ENCODE measurements around the gene ROCK2. TPM values are rescaled to one million over a fixed set of nuclear protein-coding genes. Genes with fewer than 3 reads are reported as not detected.
A peak's percentile ranks its signal among the peaks of the same experiment; 100 is the strongest.

ROCK2 gene
- total and polyA plus RNA-seq, 2 of the 13 experiments (the other 11 are each of a cell fraction or from before 2014, with no cell fraction given), result 38.1 to 119 TPM

- TF ChIP-seq DDIT3 (CRISPR knock-in tag; IDR thresholded peaks at IDR 0.05) (no peak), ZNF101 (CRISPR knock-in tag; IDR thresholded peaks at IDR 0.05; ENCODE audit: borderline replicate concordance, low read depth) (no peak), AGO1 (IDR thresholded peaks at IDR 0.05; ENCODE audit: low read depth, low read length, poor library complexity, severe bottlenecking) (no peak), ZNF616 (CRISPR knock-in tag; IDR thresholded peaks at IDR 0.05; ENCODE audit: low read depth) (no peak), CEBPZ (IDR thresholded peaks at IDR 0.05; ENCODE audit: low read length) (no peak), RFX1 (IDR thresholded peaks at IDR 0.05) (peak; percentile 77), NCOA1 (CRISPR knock-in tag; IDR thresholded peaks at IDR 0.05) (no peak), ZNF576 (CRISPR knock-in tag; IDR thresholded peaks at IDR 0.05) (no peak), PLRG1 (conservative IDR thresholded peaks at IDR 0.05) (no peak), ETS1 (CRISPR knock-in tag; IDR thresholded peaks at IDR 0.05) (no peak), ZBTB34 (CRISPR knock-in tag; IDR thresholded peaks at IDR 0.05) (no peak), ZSCAN9 (CRISPR knock-in tag; IDR thresholded peaks at IDR 0.05; ENCODE audit: borderline replicate concordance) (no peak)
- TF ChIP-seq, protein P1, sequence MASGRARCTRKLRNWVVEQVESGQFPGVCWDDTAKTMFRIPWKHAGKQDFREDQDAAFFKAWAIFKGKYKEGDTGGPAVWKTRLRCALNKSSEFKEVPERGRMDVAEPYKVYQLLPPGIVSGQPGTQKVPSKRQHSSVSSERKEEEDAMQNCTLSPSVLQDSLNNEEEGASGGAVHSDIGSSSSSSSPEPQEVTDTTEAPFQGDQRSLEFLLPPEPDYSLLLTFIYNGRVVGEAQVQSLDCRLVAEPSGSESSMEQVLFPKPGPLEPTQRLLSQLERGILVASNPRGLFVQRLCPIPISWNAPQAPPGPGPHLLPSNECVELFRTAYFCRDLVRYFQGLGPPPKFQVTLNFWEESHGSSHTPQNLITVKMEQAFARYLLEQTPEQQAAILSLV (CRISPR knock-in tag; IDR thresholded peaks at IDR 0.05; ENCODE audit: borderline replicate concordance), result no peak
- TF ChIP-seq, protein P2, sequence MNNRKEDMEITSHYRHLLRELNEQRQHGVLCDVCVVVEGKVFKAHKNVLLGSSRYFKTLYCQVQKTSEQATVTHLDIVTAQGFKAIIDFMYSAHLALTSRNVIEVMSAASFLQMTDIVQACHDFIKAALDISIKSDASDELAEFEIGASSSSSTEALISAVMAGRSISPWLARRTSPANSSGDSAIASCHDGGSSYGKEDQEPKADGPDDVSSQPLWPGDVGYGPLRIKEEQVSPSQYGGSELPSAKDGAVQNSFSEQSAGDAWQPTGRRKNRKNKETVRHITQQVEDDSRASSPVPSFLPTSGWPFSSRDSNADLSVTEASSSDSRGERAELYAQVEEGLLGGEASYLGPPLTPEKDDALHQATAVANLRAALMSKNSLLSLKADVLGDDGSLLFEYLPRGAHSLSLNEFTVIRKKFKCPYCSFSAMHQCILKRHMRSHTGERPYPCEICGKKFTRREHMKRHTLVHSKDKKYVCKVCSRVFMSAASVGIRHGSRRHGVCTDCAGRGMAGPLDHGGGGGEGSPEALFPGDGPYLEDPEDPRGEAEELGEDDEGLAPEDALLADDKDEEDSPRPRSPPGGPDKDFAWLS (CRISPR knock-in tag; IDR thresholded peaks at IDR 0.05; ENCODE audit: borderline replicate concordance), result no peak
- TF ChIP-seq, protein P3, sequence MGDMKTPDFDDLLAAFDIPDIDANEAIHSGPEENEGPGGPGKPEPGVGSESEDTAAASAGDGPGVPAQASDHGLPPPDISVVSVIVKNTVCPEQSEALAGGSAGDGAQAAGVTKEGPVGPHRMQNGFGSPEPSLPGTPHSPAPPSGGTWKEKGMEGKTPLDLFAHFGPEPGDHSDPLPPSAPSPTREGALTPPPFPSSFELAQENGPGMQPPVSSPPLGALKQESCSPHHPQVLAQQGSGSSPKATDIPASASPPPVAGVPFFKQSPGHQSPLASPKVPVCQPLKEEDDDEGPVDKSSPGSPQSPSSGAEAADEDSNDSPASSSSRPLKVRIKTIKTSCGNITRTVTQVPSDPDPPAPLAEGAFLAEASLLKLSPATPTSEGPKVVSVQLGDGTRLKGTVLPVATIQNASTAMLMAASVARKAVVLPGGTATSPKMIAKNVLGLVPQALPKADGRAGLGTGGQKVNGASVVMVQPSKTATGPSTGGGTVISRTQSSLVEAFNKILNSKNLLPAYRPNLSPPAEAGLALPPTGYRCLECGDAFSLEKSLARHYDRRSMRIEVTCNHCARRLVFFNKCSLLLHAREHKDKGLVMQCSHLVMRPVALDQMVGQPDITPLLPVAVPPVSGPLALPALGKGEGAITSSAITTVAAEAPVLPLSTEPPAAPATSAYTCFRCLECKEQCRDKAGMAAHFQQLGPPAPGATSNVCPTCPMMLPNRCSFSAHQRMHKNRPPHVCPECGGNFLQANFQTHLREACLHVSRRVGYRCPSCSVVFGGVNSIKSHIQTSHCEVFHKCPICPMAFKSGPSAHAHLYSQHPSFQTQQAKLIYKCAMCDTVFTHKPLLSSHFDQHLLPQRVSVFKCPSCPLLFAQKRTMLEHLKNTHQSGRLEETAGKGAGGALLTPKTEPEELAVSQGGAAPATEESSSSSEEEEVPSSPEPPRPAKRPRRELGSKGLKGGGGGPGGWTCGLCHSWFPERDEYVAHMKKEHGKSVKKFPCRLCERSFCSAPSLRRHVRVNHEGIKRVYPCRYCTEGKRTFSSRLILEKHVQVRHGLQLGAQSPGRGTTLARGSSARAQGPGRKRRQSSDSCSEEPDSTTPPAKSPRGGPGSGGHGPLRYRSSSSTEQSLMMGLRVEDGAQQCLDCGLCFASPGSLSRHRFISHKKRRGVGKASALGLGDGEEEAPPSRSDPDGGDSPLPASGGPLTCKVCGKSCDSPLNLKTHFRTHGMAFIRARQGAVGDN (CRISPR knock-in tag; IDR thresholded peaks at IDR 0.05), result no peak; the same call in 1 of the 2 replicates
Observed at GRCh38 chr2:11348209-11348749, 3.8 kb upstream of the ROCK2 start (continued).

All from HepG2 (cell line).